A549 (cell line): ENCODE data around the gene AFF3. TPM values are rescaled to one million over a fixed set of nuclear protein-coding genes. Genes with fewer than 3 reads are reported as not detected.

ENCODE experiments used
- ATAC-seq, 2 experiments: fragments of 200-7000 bp in 1 of 2; fragments of >200 bp in 1 of 2; cut with Nextera tagmentation in 1 of 2; cut with Tn5 transposase in 1 of 2; 3 replicates each; pipeline versions ENCODE4 v1.8.0 to v1.9.1; 2018 to 2020; ENCODE audit warnings: mild to moderate bottlenecking in 1 of 2, moderate library complexity in 1 of 2
- CTCF ChIA-PET: fragments of 300-600 bp; sonication (Branson Sonifier 250); formaldehyde crosslinking; extraction: SDS; loops from one replicate; lab custom pipeline; 2021; ENCODE audit warnings: antibody characterized with exemption, inconsistent platforms; lab: Yijun Ruan, JAX
- POLR2A ChIA-PET: fragments of 350-600 bp; formaldehyde crosslinking; extraction: SDS; loops from one replicate; lab custom pipeline; 2021; ENCODE audit warnings: antibody characterized with exemption, inconsistent platforms; lab: Yijun Ruan, JAX
- DNase-seq, 2 experiments: peaks; one replicate each; pipeline versions ENCODE4 v3.0.0 to v3.0.0-alpha.2; 2011 to 2016; ENCODE audit warnings: low read depth in 1 of 2, low spot score in 1 of 2
- FAIRE-seq: peaks from 2 replicates; lab custom pipeline; 2011; peaks lifted over from hg19 to GRCh38; lab: Jason Lieb, UNC
- H3K27ac ChIP-seq, 2 experiments: fragments of >200 bp; sonication (Bioruptor Twin); formaldehyde crosslinking; 3 replicates each; pipeline ENCODE4 v1.5.1; 2016 to 2017
- H3K4me1 ChIP-seq: fragments of >200 bp; sonication (Bioruptor Twin); formaldehyde crosslinking; 3 replicates; pipeline ENCODE4 v1.6.1; 2016
- H3K4me2 ChIP-seq: fragments of >200 bp; sonication (Bioruptor Twin); formaldehyde crosslinking; 3 replicates; pipeline ENCODE4 v1.6.1; 2016
- H3K4me3 ChIP-seq: fragments of >200 bp; sonication (Bioruptor Twin); formaldehyde crosslinking; 3 replicates; pipeline ENCODE4 v1.5.1; 2016
- H3K9me3 ChIP-seq: fragments of >200 bp; sonication (Bioruptor Twin); formaldehyde crosslinking; 3 replicates; pipeline ENCODE4 v1.6.1; 2016
- CHD2 ChIP-seq: fragments of 150-350 bp; IDR thresholded peaks from 2 replicates; pipeline ENCODE4 v1.6.1; 2014; ENCODE audit warnings: low read length; ENCODE audit not compliant: partially characterized antibody
- EP300 ChIP-seq, 2 experiments: fragments of >200 bp; sonication (Bioruptor Twin); formaldehyde crosslinking; IDR thresholded peaks; 2 replicates in 1 of 2; 3 replicates in 1 of 2; pipeline ENCODE4 v1.6.1; 2016 to 2017
- FOXS1 ChIP-seq: fragments of 250-450 bp; sonication (Bioruptor Pico); IDR thresholded peaks from 2 replicates; pipeline ENCODE4 v1.5.0; 2020; ENCODE audit warnings: mild to moderate bottlenecking, moderate library complexity
- JUNB ChIP-seq: fragments of >200 bp; sonication (Bioruptor Twin); formaldehyde crosslinking; IDR thresholded peaks from 2 replicates; pipeline ENCODE4 v1.6.1; 2016
- MAFK ChIP-seq: fragments of 450-650 bp; IDR thresholded peaks from 2 replicates; pipeline ENCODE4 v1.6.1; 2014; ENCODE audit not compliant: partially characterized antibody
- NFE2L2 ChIP-seq: fragments of 150-350 bp; conservative IDR thresholded peaks from 2 replicates; pipeline ENCODE4 v1.6.1; 2014; ENCODE audit warnings: low read length
- NPAS2 ChIP-seq: fragments of 250-450 bp; sonication (Bioruptor Pico); IDR thresholded peaks from 2 replicates; pipeline ENCODE4 v1.8.0; 2022; ENCODE audit warnings: mild to moderate bottlenecking, moderate library complexity, borderline replicate concordance
- NR3C1 ChIP-seq: fragments of >200 bp; sonication (Bioruptor Twin); formaldehyde crosslinking; IDR thresholded peaks from 3 replicates; pipeline ENCODE4 v1.6.1; 2017
- RCOR1 ChIP-seq: fragments of 150-350 bp; IDR thresholded peaks from 2 replicates; pipeline ENCODE4 v1.6.1; 2014; ENCODE audit warnings: antibody characterized with exemption, low read length, low read depth
- RFX5 ChIP-seq: fragments of 450-650 bp; IDR thresholded peaks from 2 replicates; pipeline ENCODE4 v1.7.1; 2014; ENCODE audit warnings: antibody characterized with exemption, mild to moderate bottlenecking, moderate library complexity
- RNF2 ChIP-seq: fragments of 200-600 bp; sonication (generic); IDR thresholded peaks from 2 replicates; pipeline ENCODE4 v1.6.1; 2016; ENCODE audit warnings: low read depth, mild to moderate bottlenecking, antibody characterized with exemption, moderate library complexity, borderline replicate concordance
- SMC3 ChIP-seq: fragments of >200 bp; sonication (Bioruptor Twin); formaldehyde crosslinking; IDR thresholded peaks from 3 replicates; pipeline ENCODE4 v1.6.1; 2018; ENCODE audit warnings: inconsistent platforms
- TFCP2L1 ChIP-seq: fragments of 250-450 bp; sonication (Bioruptor Pico); IDR thresholded peaks from 2 replicates; pipeline ENCODE4 v1.5.0; 2021; ENCODE audit warnings: mild to moderate bottlenecking
- ZC3H11A ChIP-seq: fragments of 450-650 bp; IDR thresholded peaks from 2 replicates; pipeline ENCODE4 v1.6.1; 2014; ENCODE audit warnings: antibody characterized with exemption, mild to moderate bottlenecking
- ZFP36 ChIP-seq: fragments of 450-650 bp; IDR thresholded peaks from 2 replicates; pipeline ENCODE4 v1.6.1; 2014; ENCODE audit warnings: borderline replicate concordance; ENCODE audit not compliant: partially characterized antibody
- ZSCAN20 ChIP-seq: fragments of 250-450 bp; sonication (Bioruptor Pico); IDR thresholded peaks from 2 replicates; pipeline ENCODE4 v1.8.0; 2022; ENCODE audit warnings: mild to moderate bottlenecking, moderate library complexity
- WGBS: methylation state at CpG from one replicate; pipeline ENCODE4 v1.1.6; 2017; ENCODE audit errors: missing lambda C conversion rate; 5-methylcytosine and 5-hydroxymethylcytosine counted together
- polyA plus RNA-seq, 4 experiments: library from polyadenylated mRNA; depleted of rRNA in 3 of 4; stranded (reverse); fragments of >200 nt; fragmentation: RNase III in 1 of 4; extraction: RNeasy Plus Mini Kit Qiagen cat#74134 plus additional on column Dnase treatment in 1 of 4; gene quantifications; 2 replicates in 3 of 4; 3 replicates in 1 of 4; pipeline ENCODE4 v1.2.3, GENCODE V29; 2011 to 2017
- TF ChIP-seq, protein P1 (sequence below): IDR thresholded peaks from 2 replicates; pipeline ENCODE4 v1.6.1; 2012; ENCODE audit warnings: low read depth, borderline replicate concordance
- TF ChIP-seq, protein P2 (sequence below): fragments of >200 bp; sonication (Bioruptor Twin); formaldehyde crosslinking; IDR thresholded peaks from 2 replicates; pipeline ENCODE4 v1.6.1; 2016
- TF ChIP-seq, protein P3 (sequence below): fragments of 250-450 bp; sonication (Bioruptor Pico); IDR thresholded peaks from 2 replicates; pipeline ENCODE4 v1.5.0; 2020; ENCODE audit warnings: low read depth, mild to moderate bottlenecking, moderate library complexity
- TF ChIP-seq, protein P4 (sequence below): fragments of 250-450 bp; sonication (Bioruptor Pico); IDR thresholded peaks from 2 replicates; pipeline ENCODE4 v1.5.0; 2021; ENCODE audit warnings: mild to moderate bottlenecking, moderate library complexity, borderline replicate concordance

Gene AFF3
- polyA plus RNA-seq, 2 of the 4 experiments (the other 2 are of a cell fraction): not detected

DNA sequence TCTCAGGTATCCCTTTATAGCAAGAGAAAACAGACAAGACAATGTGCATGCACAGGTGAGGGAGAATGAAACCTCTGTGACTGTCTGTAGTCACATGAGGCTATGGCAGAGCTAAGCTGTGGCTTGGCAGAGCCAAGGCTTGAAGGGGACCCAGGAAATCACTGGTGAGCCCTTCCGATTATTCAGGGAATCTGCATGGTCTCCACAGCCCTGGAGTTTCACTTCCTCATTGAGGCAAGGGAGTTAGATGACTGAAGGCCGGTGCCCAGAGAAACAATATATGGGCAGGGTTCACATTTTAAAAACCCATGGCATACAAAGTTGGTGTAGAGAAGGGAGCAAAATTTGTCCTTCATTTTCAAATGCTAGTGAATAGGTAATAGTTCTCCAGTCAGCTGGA lies 508.2 kb downstream of the AFF3 start:
- 20% methylated on average over 2 of the region's 2 CpGs for WGBS
- no peak overlapping the region for H3K27ac ChIP-seq
- POLR2A ChIA-PET: no interaction called here
- H3K9me3 ChIP-seq: peaks cover 10% of the 10 kb centered on the region; the same call in 2 of the 3 replicates
- DNase-seq (no peak), FAIRE-seq (no peak), ATAC-seq (no peak)
- CTCF ChIA-PET: interaction anchor here (0.6 to 1.0 kb wide), 5 partner anchors 10 to 863 kb away, joined by 3 to 5 read pairs (median 4); no protein-coding TSS in a partner anchor
- no peaks in the 10 kb centered on the region for H3K4me1 ChIP-seq
- no peak overlapping the region for H3K4me2 ChIP-seq
- no peak for TF ChIP-seq ZSCAN20 (CRISPR knock-in tag)
- no peak for TF ChIP-seq NPAS2 (CRISPR knock-in tag)
- no peak for TF ChIP-seq EP300 (IDR thresholded peaks at IDR 0.05)
- TF ChIP-seq, protein P1, sequence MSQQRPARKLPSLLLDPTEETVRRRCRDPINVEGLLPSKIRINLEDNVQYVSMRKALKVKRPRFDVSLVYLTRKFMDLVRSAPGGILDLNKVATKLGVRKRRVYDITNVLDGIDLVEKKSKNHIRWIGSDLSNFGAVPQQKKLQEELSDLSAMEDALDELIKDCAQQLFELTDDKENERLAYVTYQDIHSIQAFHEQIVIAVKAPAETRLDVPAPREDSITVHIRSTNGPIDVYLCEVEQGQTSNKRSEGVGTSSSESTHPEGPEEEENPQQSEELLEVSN: no peak
- no peak for TF ChIP-seq FOXS1 (CRISPR knock-in tag)
- H3K4me3 ChIP-seq: no peak overlapping the region

DNA sequence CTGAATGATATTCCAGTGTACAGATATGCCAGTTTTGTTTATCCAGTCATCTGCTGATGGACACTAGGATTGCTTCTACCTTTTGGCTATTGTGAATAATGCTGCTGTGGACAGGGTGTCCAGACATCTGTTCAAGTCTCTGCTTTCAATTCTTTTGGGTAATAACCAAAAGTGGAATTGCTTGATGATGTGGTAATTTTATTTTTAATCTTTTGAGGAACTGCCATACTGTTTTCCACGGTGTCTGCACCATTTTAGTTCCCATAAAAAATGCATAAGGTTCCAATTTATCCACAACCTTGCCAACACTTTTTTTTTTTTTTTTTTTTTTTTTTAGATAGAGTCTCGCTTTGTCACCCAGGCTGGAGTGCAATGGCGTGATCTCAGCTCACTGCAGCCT lies 510.7 kb downstream of the AFF3 start:
- Histone ChIP-seq H3K4me2 (no peak overlapping the region), H3K4me1 (no peaks in the 10 kb centered on the region), H3K4me3 (no peak overlapping the region), H3K27ac (no peak overlapping the region), H3K9me3 (peaks cover 10% of the 10 kb centered on the region; the same call in 2 of the 3 replicates)
- FAIRE-seq: no peak
- no peak for TF ChIP-seq RFX5
- no peak for TF ChIP-seq FOXS1 (CRISPR knock-in tag)
- TF ChIP-seq JUNB: no peak
- TF ChIP-seq, protein P2, sequence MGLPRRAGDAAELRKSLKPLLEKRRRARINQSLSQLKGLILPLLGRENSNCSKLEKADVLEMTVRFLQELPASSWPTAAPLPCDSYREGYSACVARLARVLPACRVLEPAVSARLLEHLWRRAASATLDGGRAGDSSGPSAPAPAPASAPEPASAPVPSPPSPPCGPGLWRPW: no peak
- TF ChIP-seq ZFP36: no peak
- no peak for TF ChIP-seq NPAS2 (CRISPR knock-in tag)
- TF ChIP-seq NFE2L2: no peak
- TF ChIP-seq SMC3: no peak
- TF ChIP-seq RCOR1: no peak
- no peak for TF ChIP-seq TFCP2L1 (CRISPR knock-in tag)
- no peak for TF ChIP-seq NR3C1
- TF ChIP-seq, protein P3, sequence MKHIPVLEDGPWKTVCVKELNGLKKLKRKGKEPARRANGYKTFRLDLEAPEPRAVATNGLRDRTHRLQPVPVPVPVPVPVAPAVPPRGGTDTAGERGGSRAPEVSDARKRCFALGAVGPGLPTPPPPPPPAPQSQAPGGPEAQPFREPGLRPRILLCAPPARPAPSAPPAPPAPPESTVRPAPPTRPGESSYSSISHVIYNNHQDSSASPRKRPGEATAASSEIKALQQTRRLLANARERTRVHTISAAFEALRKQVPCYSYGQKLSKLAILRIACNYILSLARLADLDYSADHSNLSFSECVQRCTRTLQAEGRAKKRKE (CRISPR knock-in tag): no peak
- TF ChIP-seq CHD2: no peak
- TF ChIP-seq, protein P4, sequence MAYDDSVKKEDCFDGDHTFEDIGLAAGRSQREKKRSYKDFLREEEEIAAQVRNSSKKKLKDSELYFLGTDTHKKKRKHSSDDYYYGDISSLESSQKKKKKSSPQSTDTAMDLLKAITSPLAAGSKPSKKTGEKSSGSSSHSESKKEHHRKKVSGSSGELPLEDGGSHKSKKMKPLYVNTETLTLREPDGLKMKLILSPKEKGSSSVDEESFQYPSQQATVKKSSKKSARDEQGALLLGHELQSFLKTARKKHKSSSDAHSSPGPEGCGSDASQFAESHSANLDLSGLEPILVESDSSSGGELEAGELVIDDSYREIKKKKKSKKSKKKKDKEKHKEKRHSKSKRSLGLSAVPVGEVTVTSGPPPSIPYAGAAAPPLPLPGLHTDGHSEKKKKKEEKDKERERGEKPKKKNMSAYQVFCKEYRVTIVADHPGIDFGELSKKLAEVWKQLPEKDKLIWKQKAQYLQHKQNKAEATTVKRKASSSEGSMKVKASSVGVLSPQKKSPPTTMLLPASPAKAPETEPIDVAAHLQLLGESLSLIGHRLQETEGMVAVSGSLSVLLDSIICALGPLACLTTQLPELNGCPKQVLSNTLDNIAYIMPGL: no peak
- TF ChIP-seq RNF2: no peak
- no peak for TF ChIP-seq ZC3H11A
- WGBS: 5% methylated on average over 1 of the region's 3 CpGs
- ChIA-PET POLR2A (no interaction called here), CTCF (no interaction called here)
- no peak for DNase-seq
- no peak for ATAC-seq

DNA sequence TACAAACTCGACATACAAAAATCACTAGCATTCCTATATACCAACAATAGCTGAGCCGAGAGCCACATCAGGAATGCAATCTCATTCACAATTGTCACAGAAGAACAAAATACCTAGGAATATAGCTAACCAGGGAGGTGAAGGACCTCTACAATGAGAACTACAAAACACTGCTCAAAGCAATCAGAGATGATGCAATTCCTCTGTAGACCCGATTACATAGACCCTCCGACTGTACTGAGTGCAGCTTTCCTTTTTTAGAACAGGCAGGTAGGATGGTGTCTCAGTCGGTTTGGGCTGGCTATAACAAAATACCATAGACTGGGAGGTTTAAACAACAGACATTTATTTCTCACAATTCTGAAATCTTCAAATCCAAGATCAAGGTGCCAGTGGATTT lies 513.1 kb downstream of the AFF3 start:
- WGBS: 27% methylated on average over 5 of the region's 5 CpGs
- Histone ChIP-seq H3K9me3 (peaks cover 10% of the 10 kb centered on the region; the same call in 2 of the 3 replicates), H3K27ac (no peak overlapping the region), H3K4me1 (no peaks in the 10 kb centered on the region), H3K4me3 (no peak overlapping the region), H3K4me2 (no peak overlapping the region)
- FAIRE-seq (no peak), DNase-seq (no peak), ATAC-seq (no peak)
- TF ChIP-seq MAFK: no peak
- CTCF ChIA-PET: no interaction called here
- POLR2A ChIA-PET: no interaction called here
